ENCODE measurements around the gene ADAMTSL3.
"Not testable (repeated sequence)": the region's sequence is repeated elsewhere in the genome, so short reads cannot be mapped to it uniquely, and the experiment has no call there.

The ADAMTSL3 gene

DNA sequence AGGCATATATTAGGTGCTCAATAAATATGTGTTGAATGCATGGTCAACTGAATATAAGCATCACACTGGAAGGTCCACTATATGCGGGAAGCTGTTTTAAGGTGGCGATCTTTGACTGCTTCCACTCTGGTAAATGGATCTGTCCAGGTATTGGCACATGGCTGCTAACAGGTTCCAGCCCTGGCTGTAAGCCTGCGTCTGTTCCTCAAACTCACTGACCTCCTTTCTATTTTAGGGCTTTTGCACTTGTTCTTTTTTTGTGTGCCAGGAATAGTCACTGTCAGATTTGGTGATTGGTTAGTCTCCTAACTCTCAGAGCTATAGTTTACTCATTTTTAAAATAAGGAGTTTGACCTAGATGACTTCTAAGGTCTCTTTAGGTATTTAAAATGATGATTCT is 46.2 kb downstream of the ADAMTSL3 start:
- no peak for DNase-seq

- not testable (repeated sequence) for DNase-seq
Measured at GRCh38 chr15:83702314-83702713, 48.4 kb downstream of the ADAMTSL3 start.

DNA sequence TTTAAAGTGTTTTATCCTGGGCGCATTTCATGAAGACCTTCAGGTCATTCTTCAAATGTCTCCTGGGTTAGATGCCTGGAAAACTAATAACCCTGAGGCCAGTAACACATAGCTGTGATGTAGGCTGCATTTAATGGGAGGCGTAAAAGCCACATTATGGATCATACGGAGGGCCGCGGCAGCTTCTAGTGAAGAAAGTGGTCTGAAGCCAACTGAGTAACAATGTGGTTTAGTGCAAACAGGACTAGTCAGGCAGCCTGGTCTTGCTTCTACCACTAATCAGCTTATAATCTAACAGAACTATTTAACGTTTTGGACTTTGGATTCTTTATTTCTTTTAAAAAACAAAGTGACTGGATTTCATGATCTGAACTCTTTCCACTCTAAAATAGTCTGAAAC is 54.4 kb downstream of the ADAMTSL3 start:
- DNase-seq: no peak

- no peak for DNase-seq
Measured at GRCh38 chr15:83709241-83709640, 55.3 kb downstream of the ADAMTSL3 start.

GRCh38 chr15:83709811-83710210 is 55.9 kb downstream of the ADAMTSL3 start:
- no peak for DNase-seq

- DNase-seq: no peak
Measured at GRCh38 chr15:83710452-83710851, 56.5 kb downstream of the ADAMTSL3 start.

DNA sequence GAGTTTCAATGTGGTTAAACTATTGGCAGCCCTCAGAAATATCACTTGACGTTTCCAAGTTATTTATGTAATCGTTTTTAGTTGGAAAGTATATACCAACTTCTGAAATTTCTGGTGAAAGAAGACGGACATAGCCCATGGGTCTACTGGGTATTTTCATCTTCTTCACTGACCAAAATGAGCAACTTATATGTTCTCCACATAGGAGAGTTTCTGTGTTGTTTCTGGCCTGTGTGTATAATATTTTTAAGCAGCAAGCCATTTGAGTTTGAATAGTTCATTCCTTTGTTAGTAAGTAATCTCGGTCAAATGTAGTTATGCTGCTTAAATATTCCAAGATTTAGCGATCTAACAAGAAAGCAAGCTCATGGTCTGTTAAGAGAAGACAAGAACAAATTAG is 57.3 kb downstream of the ADAMTSL3 start:
- DNase-seq: no peak

GRCh38 chr15:83713242-83713641 is 59.3 kb downstream of the ADAMTSL3 start:
- DNase-seq: no peak

GRCh38 chr15:83714939-83715628 is 61.2 kb downstream of the ADAMTSL3 start:
- DNase-seq: no peak

GRCh38 chr15:83716605-83717004 is 62.7 kb downstream of the ADAMTSL3 start:
- DNase-seq: no peak

GRCh38 chr15:83717010-83717409 is 63.1 kb downstream of the ADAMTSL3 start:
- no peak for DNase-seq

DNA sequence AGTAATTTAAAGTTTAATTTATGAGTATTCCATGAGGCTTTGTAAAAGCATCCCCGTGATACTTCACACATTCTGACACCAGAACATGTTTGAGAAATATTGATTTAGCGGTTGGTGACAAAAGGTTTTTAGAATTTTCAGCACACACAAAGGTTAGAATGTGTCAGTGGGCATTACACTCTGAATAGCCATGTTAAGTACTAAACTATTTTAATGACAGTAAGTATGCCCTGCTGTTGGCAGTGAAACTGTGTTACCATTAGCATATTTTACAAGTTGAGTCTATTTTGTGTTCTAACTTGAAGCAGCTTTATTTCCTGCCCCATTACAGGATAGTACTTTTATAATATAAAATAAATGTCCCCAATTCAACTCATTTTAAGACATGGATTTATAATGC is 66.5 kb downstream of the ADAMTSL3 start:
- no peak for DNase-seq

DNA sequence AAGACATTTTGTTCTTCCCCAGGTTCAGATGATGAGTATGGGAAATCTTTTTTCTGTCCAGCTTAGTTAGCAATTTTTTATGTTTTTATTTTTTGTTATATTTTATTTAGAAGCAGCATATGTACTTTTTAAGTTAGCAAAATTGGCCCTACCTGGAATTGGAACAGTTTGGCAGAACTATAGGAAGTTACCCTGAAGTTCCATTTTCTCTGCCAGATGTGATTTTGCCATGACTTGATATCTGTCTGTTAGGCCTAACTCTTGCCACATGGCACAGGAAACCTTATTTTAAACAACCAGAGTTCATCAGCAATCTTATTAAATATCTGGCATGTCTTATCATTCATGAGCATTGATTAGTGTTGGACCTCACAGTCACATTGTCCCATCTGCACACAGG is 67.1 kb downstream of the ADAMTSL3 start:
- DNase-seq: no peak

GRCh38 chr15:83721981-83722380 is 68.1 kb downstream of the ADAMTSL3 start:
- DNase-seq: no peak

- DNase-seq: no peak
Measured at GRCh38 chr15:83723216-83723615, 69.3 kb downstream of the ADAMTSL3 start.

DNA sequence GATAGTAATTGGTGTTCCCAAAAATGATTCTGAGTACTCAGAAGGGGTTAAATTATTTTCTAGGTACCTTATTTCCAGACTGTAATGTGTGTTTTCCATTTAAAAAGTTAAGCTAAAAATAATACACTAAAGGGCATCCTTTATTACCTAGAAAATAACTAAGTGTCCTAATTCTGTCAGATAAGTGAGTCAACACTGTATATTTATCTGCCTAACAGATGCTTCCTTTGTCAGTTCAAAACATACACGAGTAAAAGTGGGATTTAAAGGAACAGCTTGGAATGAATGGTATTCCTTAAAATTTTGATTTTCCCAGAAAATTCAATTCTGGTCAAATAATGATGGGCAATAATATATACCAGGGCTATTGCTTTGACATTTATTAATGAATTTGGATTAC is 78.3 kb downstream of the ADAMTSL3 start:
- no peak for DNase-seq

GRCh38 chr15:83732770-83733169 is 78.8 kb downstream of the ADAMTSL3 start:
- DNase-seq: no peak

DNA sequence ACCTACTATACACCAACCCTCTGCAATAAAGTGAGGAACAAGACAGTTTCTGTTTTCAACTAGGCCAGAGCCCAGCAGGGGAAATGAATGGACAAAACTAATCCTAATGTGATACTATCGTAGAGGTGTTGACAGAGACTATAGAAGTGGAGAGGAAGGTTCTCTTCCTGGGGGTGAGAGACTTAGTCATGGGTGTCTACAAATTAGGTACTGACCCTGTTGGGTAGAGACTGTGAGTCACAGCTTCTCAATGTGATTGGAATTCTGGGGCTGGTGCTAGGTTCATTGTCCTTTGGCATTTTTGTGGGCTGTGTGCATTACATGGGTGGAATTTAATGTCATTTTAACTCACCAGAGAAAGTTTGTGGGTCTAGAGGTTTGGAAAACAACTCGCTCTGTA is 79.3 kb downstream of the ADAMTSL3 start:
- DNase-seq: no peak

DNA sequence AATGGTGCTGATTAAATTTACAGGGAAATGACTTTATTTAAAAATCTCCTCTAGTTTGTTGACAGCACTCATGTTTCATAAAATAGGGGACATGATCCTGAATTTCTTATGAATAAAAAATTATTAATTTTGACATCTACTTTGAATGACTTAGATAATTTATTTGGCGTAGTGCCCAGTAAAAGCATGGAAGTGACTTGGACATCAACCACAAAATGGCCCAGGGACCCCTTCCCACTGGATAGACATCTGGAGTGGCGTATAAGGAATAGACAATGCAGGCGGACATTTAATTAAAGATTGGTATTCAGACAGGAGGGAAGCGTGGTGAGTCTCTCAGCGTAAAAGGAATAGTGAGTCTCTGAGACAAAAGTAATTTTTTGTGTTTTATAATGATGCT is 79.8 kb downstream of the ADAMTSL3 start:
- no peak for DNase-seq

- no peak for DNase-seq
Measured at GRCh38 chr15:83734487-83734886, 80.6 kb downstream of the ADAMTSL3 start.

DNA sequence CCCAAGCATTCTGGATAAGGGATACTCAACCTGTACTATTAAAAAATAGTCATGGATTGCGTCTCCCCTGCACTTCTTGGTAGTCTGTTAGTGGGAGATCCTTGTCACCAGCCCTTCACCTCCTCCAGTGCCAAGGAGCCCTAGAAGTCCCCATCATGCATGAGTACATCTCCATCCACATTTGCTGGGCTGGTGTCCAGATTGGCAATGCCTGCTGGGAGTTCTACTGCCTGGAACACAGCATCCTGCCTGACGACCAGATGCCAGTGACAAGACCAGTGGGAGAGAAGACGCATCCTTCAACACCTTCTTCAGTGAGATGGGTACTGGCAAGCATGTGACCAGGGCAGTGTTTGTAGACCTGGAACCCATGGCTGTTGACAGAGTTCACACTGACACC is 85.7 kb downstream of the ADAMTSL3 start:
- no peak for DNase-seq

DNA sequence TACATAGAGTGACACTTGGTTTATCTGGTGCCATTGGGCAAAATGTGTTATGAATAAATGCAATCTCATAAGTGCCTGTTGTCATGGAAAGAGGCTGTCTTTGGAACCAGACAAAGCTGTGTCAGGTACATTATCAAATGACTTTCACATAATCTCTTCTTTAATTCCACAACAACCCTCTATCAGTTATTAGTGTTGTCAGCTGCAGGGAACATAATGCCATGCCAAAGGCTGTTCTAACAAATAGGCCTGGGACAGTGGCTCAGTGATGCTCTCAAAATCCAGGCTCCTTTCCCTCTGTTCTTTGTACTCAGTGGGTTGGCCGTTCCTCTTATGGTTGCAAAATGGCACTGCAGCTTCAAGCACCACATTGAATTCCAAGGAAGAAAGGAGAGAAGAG is 91.8 kb downstream of the ADAMTSL3 start:
- DNase-seq: no peak

DNA sequence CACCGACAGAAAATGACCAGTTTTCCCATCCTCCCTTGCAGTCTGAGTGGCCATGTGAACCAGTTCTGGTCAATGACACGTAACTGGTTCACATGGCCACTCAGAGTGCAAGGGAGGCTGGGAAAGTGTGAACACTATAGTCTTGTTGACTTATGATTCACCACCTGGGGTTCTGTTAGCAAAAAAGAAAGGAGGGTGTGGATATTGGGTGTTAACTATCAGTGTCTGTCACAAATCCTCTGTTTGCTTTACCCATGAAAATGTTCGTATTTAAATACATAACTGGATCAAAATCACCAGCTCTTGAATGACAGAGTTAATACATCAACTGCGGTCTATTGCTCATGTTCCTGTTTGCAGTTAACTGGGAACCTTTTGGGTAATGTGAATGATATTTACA is 92.3 kb downstream of the ADAMTSL3 start:
- no peak for DNase-seq

- DNase-seq: no peak
Measured at GRCh38 chr15:83747050-83747717, 93.3 kb downstream of the ADAMTSL3 start.

DNA sequence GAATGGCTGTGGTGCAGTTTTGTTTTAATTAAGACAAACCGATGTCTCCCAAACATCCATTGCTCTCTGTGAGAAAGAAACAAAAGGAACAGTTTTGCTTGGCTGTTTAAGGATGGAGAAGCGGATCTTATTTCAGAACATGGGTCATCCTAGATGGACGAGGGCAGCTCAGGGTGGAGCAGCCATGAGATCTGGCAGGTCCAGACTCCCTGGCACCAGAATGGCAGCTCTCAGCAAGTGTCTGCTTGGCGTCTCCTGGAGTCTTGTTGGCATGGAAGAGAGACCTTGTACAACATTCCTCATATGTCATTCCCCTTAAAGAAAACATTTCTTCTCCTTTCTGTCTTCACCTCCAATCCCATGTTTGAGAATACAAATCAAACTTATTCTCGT is 93.8 kb downstream of the ADAMTSL3 start:
- DNase-seq: no peak
